HG03108 (cell line): ENCODE data around the gene ITGA2.

ENCODE experiments used
- ATAC-seq: cut with Tn5 transposase; IDR thresholded peaks from one replicate; pipeline ENCODE4 v1.9.1; 2021; ENCODE audit warnings: moderate library complexity; ENCODE audit not compliant: unreplicated experiment

Gene ITGA2

GRCh38 chr5:52988335-52989024 lies 672 bp upstream of the ITGA2 start:
- ATAC-seq = no peak

GRCh38 chr5:52989781-52990527 lies 802 bp downstream of the ITGA2 start:
- ATAC-seq = no peak

GRCh38 chr5:52990528-52990925 lies 1.4 kb downstream of the ITGA2 start:
- no peak for ATAC-seq

GRCh38 chr5:52993367-52993766 lies 4.2 kb downstream of the ITGA2 start:
- no peak for ATAC-seq

- no peak for ATAC-seq
Observed at GRCh38 chr5:52994266-52994665, 5.1 kb downstream of the ITGA2 start.

GRCh38 chr5:52995095-52995494 lies 5.9 kb downstream of the ITGA2 start:
- no peak for ATAC-seq

- no peak for ATAC-seq
Observed at GRCh38 chr5:52995914-52996313, 6.8 kb downstream of the ITGA2 start.

GRCh38 chr5:52996979-52997378 lies 7.8 kb downstream of the ITGA2 start:
- ATAC-seq = no peak

GRCh38 chr5:52997424-52997823 lies 8.3 kb downstream of the ITGA2 start:
- no peak for ATAC-seq

GRCh38 chr5:52998552-52999313 lies 9.6 kb downstream of the ITGA2 start:
- no peak for ATAC-seq

GRCh38 chr5:52999344-52999949 lies 10.3 kb downstream of the ITGA2 start:
- ATAC-seq = no peak

- no peak for ATAC-seq
Observed at GRCh38 chr5:53001541-53001940, 12.4 kb downstream of the ITGA2 start.

- no peak for ATAC-seq
Observed at GRCh38 chr5:53002491-53002890, 13.3 kb downstream of the ITGA2 start.

GRCh38 chr5:53003144-53003543 lies 14.0 kb downstream of the ITGA2 start:
- ATAC-seq = no peak

GRCh38 chr5:53006911-53007890 lies 18.0 kb downstream of the ITGA2 start:
- no peak for ATAC-seq

- ATAC-seq = peak; percentile 85
Observed at GRCh38 chr5:53008751-53009150, 19.6 kb downstream of the ITGA2 start.

GRCh38 chr5:53009816-53010215 lies 20.7 kb downstream of the ITGA2 start:
- no peak for ATAC-seq

- no peak for ATAC-seq
Observed at GRCh38 chr5:53010814-53011213, 21.7 kb downstream of the ITGA2 start.

- ATAC-seq = no peak
Observed at GRCh38 chr5:53011233-53011632, 22.1 kb downstream of the ITGA2 start.

GRCh38 chr5:53013857-53014256 lies 24.7 kb downstream of the ITGA2 start:
- no peak for ATAC-seq
